ENCODE results near the gene DIPK1A. TPM values are rescaled to one million over a fixed set of nuclear protein-coding genes. Genes with fewer than 3 reads are reported as not detected.

DIPK1A gene
- total RNA-seq, 1 donor from 2014 or later, result 7.9 TPM

GRCh38 chr1:92992877-92993276 is 31.6 kb upstream of the DIPK1A start:
- DNase-seq (ENCODE audit: extremely low spot score in 2 of 2), result no peak
- Histone ChIP-seq H3K27me3 (no peaks in the 10 kb centered on the region), H3K4me3 (no peak overlapping the region), H3K27ac (no peak overlapping the region), H3K36me3 (no peaks in the 10 kb centered on the region), H3K9me3 (no peaks in the 10 kb centered on the region), H3K4me1 (no peaks in the 10 kb centered on the region)
- intact Hi-C loops (cut with DNase I), result no loop called here
- TF ChIP-seq CTCF (IDR thresholded peaks at IDR 0.05) (no peak), POLR2A (IDR thresholded peaks at IDR 0.05) (no peak), POLR2AphosphoS5 (IDR thresholded peaks at IDR 0.05; ENCODE audit: insufficient read depth in 1 of 2, low read depth in 1 of 2) (no peak)

GRCh38 chr1:92992054-92992453 is 30.8 kb upstream of the DIPK1A start:
- Histone ChIP-seq H3K9me3 (no peaks in the 10 kb centered on the region), H3K4me3 (no peak overlapping the region), H3K4me1 (no peaks in the 10 kb centered on the region), H3K27ac (no peak overlapping the region), H3K27me3 (no peaks in the 10 kb centered on the region), H3K36me3 (no peaks in the 10 kb centered on the region)
- DNase-seq (ENCODE audit: extremely low spot score in 2 of 2), result no peak
- intact Hi-C loops (cut with DNase I), result no loop called here
- no peak for TF ChIP-seq CTCF (IDR thresholded peaks at IDR 0.05)
- TF ChIP-seq POLR2A (IDR thresholded peaks at IDR 0.05), result no peak
- no peak for TF ChIP-seq POLR2AphosphoS5 (IDR thresholded peaks at IDR 0.05; ENCODE audit: insufficient read depth in 1 of 2, low read depth in 1 of 2)

GRCh38 chr1:92990828-92991227 is 29.6 kb upstream of the DIPK1A start:
- H3K9me3 ChIP-seq, result no peaks in the 10 kb centered on the region
- no peaks in the 10 kb centered on the region for H3K4me1 ChIP-seq
- H3K4me3 ChIP-seq, result no peak overlapping the region
- no peaks in the 10 kb centered on the region for H3K27me3 ChIP-seq
- intact Hi-C loops (cut with DNase I), result no loop called here
- TF ChIP-seq POLR2AphosphoS5 (IDR thresholded peaks at IDR 0.05; ENCODE audit: insufficient read depth in 1 of 2, low read depth in 1 of 2), result no peak
- no peak for TF ChIP-seq CTCF (IDR thresholded peaks at IDR 0.05)
- TF ChIP-seq POLR2A (IDR thresholded peaks at IDR 0.05), result no peak
- no peak overlapping the region for H3K27ac ChIP-seq
- DNase-seq (ENCODE audit: extremely low spot score in 2 of 2), result no peak
- H3K36me3 ChIP-seq, result no peaks in the 10 kb centered on the region

- Histone ChIP-seq H3K4me1 (no peaks in the 10 kb centered on the region), H3K27me3 (no peaks in the 10 kb centered on the region), H3K36me3 (no peaks in the 10 kb centered on the region), H3K9me3 (no peaks in the 10 kb centered on the region), H3K27ac (no peak overlapping the region), H3K4me3 (no peak overlapping the region)
- no peak for DNase-seq (ENCODE audit: extremely low spot score in 2 of 2)
- intact Hi-C loops (cut with DNase I), result no loop called here
- TF ChIP-seq POLR2A (IDR thresholded peaks at IDR 0.05), result no peak
- TF ChIP-seq CTCF (IDR thresholded peaks at IDR 0.05), result no peak
- no peak for TF ChIP-seq POLR2AphosphoS5 (IDR thresholded peaks at IDR 0.05; ENCODE audit: insufficient read depth in 1 of 2, low read depth in 1 of 2)
These were observed 28.8 kb upstream of the DIPK1A start for GRCh38 chr1:92989936-92990583.

GRCh38 chr1:92989253-92989652 is 28.0 kb upstream of the DIPK1A start:
- Histone ChIP-seq H3K27me3 (no peaks in the 10 kb centered on the region), H3K36me3 (no peaks in the 10 kb centered on the region), H3K27ac (no peak overlapping the region), H3K4me3 (no peak overlapping the region), H3K9me3 (no peaks in the 10 kb centered on the region), H3K4me1 (no peaks in the 10 kb centered on the region)
- DNase-seq (ENCODE audit: extremely low spot score in 2 of 2), result no peak
- TF ChIP-seq POLR2A (IDR thresholded peaks at IDR 0.05) (no peak), CTCF (IDR thresholded peaks at IDR 0.05) (no peak), POLR2AphosphoS5 (IDR thresholded peaks at IDR 0.05; ENCODE audit: insufficient read depth in 1 of 2, low read depth in 1 of 2) (no peak)
- intact Hi-C loops (cut with DNase I), result no loop called here
